Measurements from ENCODE around the gene TNIP1. TPM values are rescaled to one million over a fixed set of nuclear protein-coding genes. Genes with fewer than 3 reads are reported as not detected.

TNIP1 gene
- total RNA-seq, 1 experiment from 2014 or later: 65.7 TPM

GRCh38 chr5:151110122-151110681, 29.4 kb upstream of the TNIP1 start:
- BruUV-seq (replicated peaks): no TSS peak
- no peaks in the 10 kb centered on the region for H3K36me3 ChIP-seq (ENCODE audit: control insufficient read depth, insufficient read depth, low read length)
- H3K36me3 Mint-ChIP-seq (ENCODE audit: insufficient read depth, unreplicated experiment): no peaks in the 10 kb centered on the region

GRCh38 chr5:151108566-151108965, 27.7 kb upstream of the TNIP1 start:
- Mint-ChIP-seq H3K4me3 (ENCODE audit: unreplicated experiment) (no peak overlapping the region), H3K27me3 (ENCODE audit: insufficient read depth, unreplicated experiment) (no peaks in the 10 kb centered on the region), H3K4me1 (ENCODE audit: low read depth, unreplicated experiment) (no peaks in the 10 kb centered on the region), H3K27ac (ENCODE audit: unreplicated experiment) (no peak overlapping the region), H3K36me3 (ENCODE audit: insufficient read depth, unreplicated experiment) (no peaks in the 10 kb centered on the region), H3K9me3 (ENCODE audit: unreplicated experiment) (no peaks in the 10 kb centered on the region)
- Histone ChIP-seq H3K4me3 (ENCODE audit: low read depth, low read length) (no peak overlapping the region), H3K27me3 (replicated peaks; ENCODE audit: control insufficient read depth, insufficient read depth, low read length) (no peaks in the 10 kb centered on the region), H3K4me1 (no peaks in the 10 kb centered on the region), H3K36me3 (ENCODE audit: control insufficient read depth, insufficient read depth, low read length) (no peaks in the 10 kb centered on the region), H3K9me3 (no peaks in the 10 kb centered on the region)
- ChIA-PET CTCF (interaction anchor here (1.0 kb wide), 1 partner anchor 56 kb away, joined by 3 read pairs; no protein-coding TSS in a partner anchor), POLR2A (no interaction called here)
- no peak for DNase-seq
- intact Hi-C loops (cut with micrococcal nuclease; ENCODE audit: unreplicated experiment): no loop called here
- no peak for TF ChIP-seq CTCF (IDR thresholded peaks at IDR 0.05; ENCODE audit: insufficient read depth in 1 of 2, low read depth in 1 of 2, low read length in 1 of 2, severe bottlenecking in 1 of 2, unreplicated experiment in 1 of 2)
- no TSS peak for BruUV-seq (replicated peaks)

More at GRCh38 chr5:151110122-151110681, 29.4 kb upstream of the TNIP1 start:
- POLR2A ChIA-PET: no interaction called here
- intact Hi-C loops (cut with micrococcal nuclease; ENCODE audit: unreplicated experiment): no loop called here
- H3K27me3 Mint-ChIP-seq (ENCODE audit: insufficient read depth, unreplicated experiment): no peaks in the 10 kb centered on the region
- no peak for DNase-seq
- no peaks in the 10 kb centered on the region for H3K4me1 Mint-ChIP-seq (ENCODE audit: low read depth, unreplicated experiment)
- Histone ChIP-seq H3K4me1 (no peaks in the 10 kb centered on the region), H3K4me3 (ENCODE audit: low read depth, low read length) (no peak overlapping the region), H3K9me3 (no peaks in the 10 kb centered on the region), H3K27me3 (replicated peaks; ENCODE audit: control insufficient read depth, insufficient read depth, low read length) (no peaks in the 10 kb centered on the region)
- no peak overlapping the region for H3K27ac Mint-ChIP-seq (ENCODE audit: unreplicated experiment)
- CTCF ChIA-PET: interaction anchor here (1.0 to 1.3 kb wide), 2 partner anchors 59 to 62 kb away, joined by 5 to 7 read pairs; no protein-coding TSS in a partner anchor
- TF ChIP-seq CTCF (IDR thresholded peaks at IDR 0.05; ENCODE audit: insufficient read depth in 1 of 2, low read depth in 1 of 2, low read length in 1 of 2, severe bottlenecking in 1 of 2, unreplicated experiment in 1 of 2): no peak
- H3K4me3 Mint-ChIP-seq (ENCODE audit: unreplicated experiment): no peak overlapping the region
- no peaks in the 10 kb centered on the region for H3K9me3 Mint-ChIP-seq (ENCODE audit: unreplicated experiment)

- POLR2A ChIA-PET: no interaction called here
These were observed 27.1 kb upstream of the TNIP1 start for GRCh38 chr5:151107738-151108520.

More at GRCh38 chr5:151107738-151108520, 27.1 kb upstream of the TNIP1 start:
- Mint-ChIP-seq H3K27ac (ENCODE audit: unreplicated experiment) (no peak overlapping the region), H3K4me3 (ENCODE audit: unreplicated experiment) (no peak overlapping the region), H3K36me3 (ENCODE audit: insufficient read depth, unreplicated experiment) (no peaks in the 10 kb centered on the region), H3K27me3 (ENCODE audit: insufficient read depth, unreplicated experiment) (no peaks in the 10 kb centered on the region), H3K9me3 (ENCODE audit: unreplicated experiment) (no peaks in the 10 kb centered on the region), H3K4me1 (ENCODE audit: low read depth, unreplicated experiment) (no peaks in the 10 kb centered on the region)
- Histone ChIP-seq H3K4me3 (ENCODE audit: low read depth, low read length) (no peak overlapping the region), H3K27me3 (replicated peaks; ENCODE audit: control insufficient read depth, insufficient read depth, low read length) (no peaks in the 10 kb centered on the region), H3K4me1 (no peaks in the 10 kb centered on the region), H3K36me3 (ENCODE audit: control insufficient read depth, insufficient read depth, low read length) (no peaks in the 10 kb centered on the region), H3K9me3 (no peaks in the 10 kb centered on the region)
- intact Hi-C loops (cut with micrococcal nuclease; ENCODE audit: unreplicated experiment): no loop called here
- no TSS peak for BruUV-seq (replicated peaks)
- CTCF ChIA-PET: no interaction called here
- DNase-seq: no peak
- TF ChIP-seq CTCF (IDR thresholded peaks at IDR 0.05; ENCODE audit: insufficient read depth in 1 of 2, low read depth in 1 of 2, low read length in 1 of 2, severe bottlenecking in 1 of 2, unreplicated experiment in 1 of 2): no peak

All from Caco-2 (cell line).